AG08396 (cell line): ENCODE results near the gene PRRX1.
A peak's percentile ranks its signal among the peaks of the same experiment; 100 is the strongest.

ENCODE experiments used
- DNase-seq: peaks from one replicate; pipeline ENCODE4 v3.0.0; 2012; ENCODE audit warnings: low spot score, mixed read lengths

The PRRX1 gene

GRCh38 chr1:170664093-170664827, at the start of gene PRRX1:
PRRX1 (plus strand) TSS chr1:170664131; CDS start chr1:170664219, 88 bp downstream.
- peak; percentile 50 for DNase-seq

- no peak for DNase-seq
Observed at GRCh38 chr1:170617591-170618330, 46.2 kb upstream of the PRRX1 start.

GRCh38 chr1:170618421-170618820, 45.5 kb upstream of the PRRX1 start:
- DNase-seq, result no peak

GRCh38 chr1:170619241-170620028, 44.5 kb upstream of the PRRX1 start:
- DNase-seq, result no peak

GRCh38 chr1:170620164-170620563, 43.8 kb upstream of the PRRX1 start:
- no peak for DNase-seq

GRCh38 chr1:170623171-170623570, 40.8 kb upstream of the PRRX1 start:
- DNase-seq, result peak; percentile 58

- no peak for DNase-seq
Observed at GRCh38 chr1:170624146-170624545, 39.8 kb upstream of the PRRX1 start.

GRCh38 chr1:170630977-170631376, 33.0 kb upstream of the PRRX1 start:
- DNase-seq, result no peak

- peak; percentile 36 for DNase-seq
Observed at GRCh38 chr1:170634293-170634692, 29.6 kb upstream of the PRRX1 start.

GRCh38 chr1:170634824-170635410, 29.0 kb upstream of the PRRX1 start:
- no peak for DNase-seq

- no peak for DNase-seq
Observed at GRCh38 chr1:170640581-170640980, 23.4 kb upstream of the PRRX1 start.

GRCh38 chr1:170657275-170657853, 6.6 kb upstream of the PRRX1 start:
- DNase-seq, result no peak

- DNase-seq, result no peak
Observed at GRCh38 chr1:170659399-170660035, 4.4 kb upstream of the PRRX1 start.

- DNase-seq, result no peak
Observed at GRCh38 chr1:170660281-170660713, 3.6 kb upstream of the PRRX1 start.

GRCh38 chr1:170660871-170661645, 2.9 kb upstream of the PRRX1 start:
- peak; percentile 33 for DNase-seq

- DNase-seq, result peak; percentile 65
Observed at GRCh38 chr1:170661646-170662411, 2.1 kb upstream of the PRRX1 start.

- no peak for DNase-seq
Observed at GRCh38 chr1:170662561-170663403, 1.1 kb upstream of the PRRX1 start.

GRCh38 chr1:170663404-170664092, 383 bp upstream of the PRRX1 start:
- DNase-seq, result peak; percentile 40
